Spinal cord (tissue), 10 donors: ENCODE measurements around the gene LAMA5. TPM values are rescaled to one million over a fixed set of nuclear protein-coding genes. Genes with fewer than 3 reads are reported as not detected.

Source experiments
- DNase-seq, 6 donors: peaks; one replicate each; pipeline versions ENCODE4 v3.0.0 to v3.0.0-alpha.2; 2013 to 2015; ENCODE audit warnings: low spot score in 6 of 6, low read depth in 4 of 6
- H3K27ac ChIP-seq: one replicate; pipeline ENCODE4 v1.5.1; 2013; ENCODE audit warnings: low read depth, low read length, control low read depth
- H3K27me3 ChIP-seq: one replicate; pipeline ENCODE4 v1.6.1; 2013; ENCODE audit warnings: low read length; ENCODE audit not compliant: control insufficient read depth, insufficient read depth
- H3K36me3 ChIP-seq: one replicate; pipeline ENCODE4 v1.6.1; 2013; ENCODE audit warnings: low read length; ENCODE audit not compliant: control insufficient read depth, insufficient read depth
- H3K4me1 ChIP-seq: one replicate; pipeline ENCODE4 v1.6.1; 2013; ENCODE audit warnings: low read length; ENCODE audit not compliant: control insufficient read depth, insufficient read depth
- H3K4me3 ChIP-seq: one replicate; pipeline ENCODE4 v1.5.1; 2013; ENCODE audit warnings: low read depth, low read length, control low read depth
- H3K9me3 ChIP-seq: one replicate; pipeline ENCODE4 v1.6.1; 2013; ENCODE audit warnings: low read length; ENCODE audit not compliant: control insufficient read depth, insufficient read depth
- WGBS: methylation state at CpG from one replicate; pipeline ENCODE4 v1.1.5; 2013; ENCODE audit warnings: missing lambda C conversion rate; ENCODE audit not compliant: insufficient coverage; 5-methylcytosine and 5-hydroxymethylcytosine counted together
- polyA plus RNA-seq, 2 donors: library from polyadenylated mRNA; unstranded; fragments of 120-200 nt; gene quantifications; one replicate each; pipeline ENCODE4 v1.2.1, GENCODE V29; 2013; ENCODE audit not compliant: insufficient read length in 2 of 2
- total RNA-seq, 2 donors: library from RNA; depleted of rRNA in 1 of 2; stranded (reverse); fragments of 120-200 nt in 1 of 2; fragments of >200 nt in 1 of 2; gene quantifications; one replicate each; pipeline versions ENCODE4 v1.2.3 to v1.2.4, GENCODE V29; 2013 to 2014
- donor health status: healthy.

Gene LAMA5
- total and polyA plus RNA-seq, 4 donors, result 15.8 to 86.8 (median 64.8) TPM

GRCh38 chr20:62364911-62365736 is 2.0 kb downstream of the LAMA5 start:
- no peak overlapping the region for H3K27ac ChIP-seq
- H3K4me3 ChIP-seq, result no peak overlapping the region
- 74% methylated on average over 27 of the region's 27 CpGs for WGBS
- H3K4me1 ChIP-seq, result peaks cover 90% of the 10 kb centered on the region
- peaks cover 46% of the 10 kb centered on the region for H3K36me3 ChIP-seq
- no peak for DNase-seq
- H3K9me3 ChIP-seq, result no peaks in the 10 kb centered on the region
- peaks cover 5% of the 10 kb centered on the region for H3K27me3 ChIP-seq

- Histone ChIP-seq H3K36me3 (peaks cover 51% of the 10 kb centered on the region), H3K4me1 (peaks cover 90% of the 10 kb centered on the region), H3K27me3 (peaks cover 5% of the 10 kb centered on the region), H3K4me3 (no peak overlapping the region), H3K9me3 (no peaks in the 10 kb centered on the region), H3K27ac (peak overlapping the region; percentile 40)
- WGBS, result 80% methylated on average over 22 of the region's 22 CpGs
- DNase-seq, result no peak
These were observed 2.9 kb downstream of the LAMA5 start for GRCh38 chr20:62363920-62364851.

GRCh38 chr20:62362991-62363919 is 3.9 kb downstream of the LAMA5 start:
- H3K4me3 ChIP-seq, result no peak overlapping the region
- peaks cover 90% of the 10 kb centered on the region for H3K4me1 ChIP-seq
- peaks cover 5% of the 10 kb centered on the region for H3K27me3 ChIP-seq
- H3K9me3 ChIP-seq, result no peaks in the 10 kb centered on the region
- peak in 1 of 6 donors; percentile 67 for DNase-seq
- H3K36me3 ChIP-seq, result peaks cover 60% of the 10 kb centered on the region
- peak overlapping the region; percentile 40 for H3K27ac ChIP-seq
- 40% methylated on average over 19 of the region's 20 CpGs for WGBS

- Histone ChIP-seq H3K4me1 (peaks cover 90% of the 10 kb centered on the region), H3K27ac (no peak overlapping the region), H3K36me3 (peaks cover 67% of the 10 kb centered on the region), H3K27me3 (peaks cover under 1% of the 10 kb centered on the region), H3K9me3 (no peaks in the 10 kb centered on the region), H3K4me3 (no peak overlapping the region)
- peak in 1 of 6 donors; percentile 17 for DNase-seq
- WGBS, result 67% methylated on average over 12 of the region's 13 CpGs
These were observed 4.5 kb downstream of the LAMA5 start for GRCh38 chr20:62362590-62362940.

GRCh38 chr20:62361799-62362589 is 5.1 kb downstream of the LAMA5 start:
- H3K9me3 ChIP-seq, result no peaks in the 10 kb centered on the region
- H3K4me1 ChIP-seq, result peaks cover 94% of the 10 kb centered on the region
- no peak overlapping the region for H3K27ac ChIP-seq
- no peak for DNase-seq
- peaks cover 73% of the 10 kb centered on the region for H3K36me3 ChIP-seq
- no peaks in the 10 kb centered on the region for H3K27me3 ChIP-seq
- 72% methylated on average over 34 of the region's 34 CpGs for WGBS
- H3K4me3 ChIP-seq, result no peak overlapping the region

- peak in 2 of 6 donors; percentile 74 to 78 for DNase-seq
- Histone ChIP-seq H3K4me3 (no peak overlapping the region), H3K4me1 (peaks cover 96% of the 10 kb centered on the region), H3K27me3 (no peaks in the 10 kb centered on the region), H3K36me3 (peaks cover 82% of the 10 kb centered on the region), H3K9me3 (no peaks in the 10 kb centered on the region), H3K27ac (peak overlapping the region; percentile 27)
- WGBS, result 40% methylated on average over 22 of the region's 25 CpGs
These were observed 6.0 kb downstream of the LAMA5 start for GRCh38 chr20:62360854-62361798.

- Histone ChIP-seq H3K9me3 (no peaks in the 10 kb centered on the region), H3K4me1 (peaks cover 96% of the 10 kb centered on the region), H3K27me3 (no peaks in the 10 kb centered on the region), H3K27ac (peak overlapping the region; percentile 57), H3K36me3 (peaks cover 85% of the 10 kb centered on the region), H3K4me3 (no peak overlapping the region)
- peak in 2 of 6 donors; percentile 71 to 75 for DNase-seq
- WGBS, result 32% methylated on average over 25 of the region's 25 CpGs
These were observed 7.5 kb downstream of the LAMA5 start for GRCh38 chr20:62359491-62360121.
